ENCODE results near the gene USP22. TPM values are rescaled to one million over a fixed set of nuclear protein-coding genes. Genes with fewer than 3 reads are reported as not detected.
A peak's percentile ranks its signal among the peaks of the same experiment; 100 is the strongest.

The USP22 gene
- total RNA-seq, 2 experiments from 2014 or later = 194 to 217 TPM

DNA sequence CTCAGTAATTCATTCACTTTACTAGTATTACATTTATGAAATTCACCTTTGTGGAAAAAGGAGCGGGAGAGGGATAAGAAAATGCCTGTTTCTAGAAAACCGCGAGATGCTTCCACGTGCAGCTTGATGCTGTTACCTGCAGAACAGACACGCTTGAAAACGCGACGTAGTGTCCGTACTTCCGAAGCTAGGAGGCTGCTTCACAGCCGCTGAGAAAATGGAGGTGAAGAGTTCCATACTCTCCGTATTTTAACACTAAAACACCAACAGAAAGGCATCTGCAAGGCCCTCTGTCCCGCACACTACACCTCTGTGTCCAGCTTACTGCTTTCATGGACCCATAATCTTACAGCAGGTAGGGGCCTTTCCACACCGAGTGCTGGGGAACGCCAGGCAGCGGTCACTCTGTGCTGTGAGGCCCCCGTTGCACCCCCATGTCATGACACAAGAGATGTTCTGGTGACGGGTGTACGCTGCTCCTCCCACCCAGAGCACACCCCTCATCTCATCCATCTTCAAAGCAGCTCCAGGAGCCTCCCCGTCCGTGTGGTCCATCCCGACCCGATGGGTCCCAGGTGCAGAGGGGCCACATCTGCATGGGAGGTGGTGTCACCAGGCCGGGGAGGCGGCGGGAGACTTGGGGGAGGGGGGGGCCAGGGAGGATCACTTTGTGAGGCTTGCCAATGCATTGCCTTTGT lies 40.4 kb downstream of the USP22 start:
- TF ChIP-seq CTCF (IDR thresholded peaks at IDR 0.05) = no peak
- no peaks in the 10 kb centered on the region for H3K9me3 ChIP-seq (ENCODE audit: control insufficient read depth in 1 of 2, insufficient read depth in 1 of 2, low read length in 2 of 2)
- no peaks in the 10 kb centered on the region for H3K27me3 Mint-ChIP-seq
- intact Hi-C loops (cut with DNase I, micrococcal nuclease) = no loop called here
- ChIA-PET POLR2A (interaction anchor here (0.7 kb wide), 1 partner anchor 26 kb away, joined by 3 read pairs; no protein-coding TSS in a partner anchor), CTCF (no interaction called here)
- no peak overlapping the region for H3K27ac ChIP-seq (ENCODE audit: low read depth in 1 of 2, low read length in 2 of 2)
- peaks cover 22% of the 10 kb centered on the region for H3K4me1 Mint-ChIP-seq (ENCODE audit: low read depth)
- H3K36me3 ChIP-seq (ENCODE audit: insufficient read depth, low read length) = peaks cover 77% of the 10 kb centered on the region
- DNase-seq = no peak
- H3K4me3 ChIP-seq (ENCODE audit: low read length) = no peak overlapping the region
- peaks cover 86% of the 10 kb centered on the region for H3K36me3 Mint-ChIP-seq (ENCODE audit: low read depth)
- no peaks in the 10 kb centered on the region for H3K27me3 ChIP-seq (ENCODE audit: control insufficient read depth in 1 of 2, insufficient read depth in 2 of 2, low read length in 2 of 2)
- H3K4me3 Mint-ChIP-seq = no peak overlapping the region
- H3K9me3 Mint-ChIP-seq = no peaks in the 10 kb centered on the region
- ATAC-seq (ENCODE audit: poor library complexity) = no peak
- peaks cover 35% of the 10 kb centered on the region for H3K4me1 ChIP-seq (ENCODE audit: insufficient read depth, low read length)
- H3K27ac Mint-ChIP-seq = peak overlapping the region; percentile 40

- no peak for ATAC-seq (ENCODE audit: poor library complexity)
- CTCF ChIA-PET = interaction anchor here (2.2 kb wide), 1 partner anchor 42 kb away, joined by 5 read pairs; no protein-coding TSS in a partner anchor
These were observed 41.0 kb downstream of the USP22 start for GRCh38 chr17:21001813-21002221.

DNA sequence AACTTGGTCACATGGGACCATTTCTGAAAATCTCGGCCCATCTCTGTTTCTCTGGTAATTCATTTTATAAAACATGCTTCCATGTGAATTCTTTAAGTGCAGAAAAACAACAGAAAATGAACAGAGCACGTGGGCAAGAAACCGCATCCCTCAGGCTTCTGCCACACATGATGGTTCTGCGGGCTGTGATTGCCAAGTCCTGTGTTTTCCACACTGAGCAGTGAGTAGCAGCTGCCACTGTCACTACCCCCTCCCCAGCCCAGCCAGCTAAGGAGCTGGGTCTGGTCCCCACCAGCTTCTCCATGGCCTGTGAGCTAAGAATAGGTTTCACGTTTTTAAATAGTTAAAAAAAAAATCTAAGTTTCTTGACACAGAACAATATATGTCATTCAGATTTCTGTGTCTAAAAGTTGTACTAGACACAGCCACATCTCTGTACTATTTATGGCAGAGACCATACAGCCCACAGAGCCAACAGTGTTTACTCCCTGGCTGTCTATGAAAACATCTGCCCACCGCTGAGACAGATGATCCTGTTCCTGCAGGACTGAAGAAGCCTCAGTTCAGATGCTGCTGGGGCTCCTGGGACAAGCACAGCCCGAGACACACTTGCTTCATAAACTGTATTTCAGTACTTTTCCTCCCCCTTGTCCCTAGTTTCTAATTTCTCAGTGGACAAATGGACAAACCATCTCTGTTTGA lies 41.5 kb downstream of the USP22 start:
- no peaks in the 10 kb centered on the region for H3K9me3 ChIP-seq (ENCODE audit: control insufficient read depth in 1 of 2, insufficient read depth in 1 of 2, low read length in 2 of 2)
- no peak overlapping the region for H3K4me3 ChIP-seq (ENCODE audit: low read length)
- Mint-ChIP-seq H3K36me3 (ENCODE audit: low read depth) (peaks cover 74% of the 10 kb centered on the region), H3K4me1 (ENCODE audit: low read depth) (peaks cover 22% of the 10 kb centered on the region), H3K9me3 (no peaks in the 10 kb centered on the region), H3K27me3 (no peaks in the 10 kb centered on the region), H3K27ac (peak overlapping the region; percentile 40), H3K4me3 (no peak overlapping the region)
- intact Hi-C loops (cut with DNase I, micrococcal nuclease) = no loop called here
- H3K27me3 ChIP-seq (ENCODE audit: control insufficient read depth in 1 of 2, insufficient read depth in 2 of 2, low read length in 2 of 2) = no peaks in the 10 kb centered on the region
- POLR2A ChIA-PET = no interaction called here
- peak; percentile 13 for ATAC-seq (ENCODE audit: poor library complexity)
- no peak for TF ChIP-seq CTCF (IDR thresholded peaks at IDR 0.05)
- H3K4me1 ChIP-seq (ENCODE audit: insufficient read depth, low read length) = peaks cover 35% of the 10 kb centered on the region
- H3K36me3 ChIP-seq (ENCODE audit: insufficient read depth, low read length) = peaks cover 67% of the 10 kb centered on the region
- peak in 1 of 14 experiments; percentile 12 for DNase-seq
- CTCF ChIA-PET = interaction anchor here (2.2 kb wide), 1 partner anchor 42 kb away, joined by 5 read pairs; no protein-coding TSS in a partner anchor
- H3K27ac ChIP-seq (ENCODE audit: low read depth in 1 of 2, low read length in 2 of 2) = no peak overlapping the region

More at GRCh38 chr17:21001813-21002221, 41.0 kb downstream of the USP22 start:
- POLR2A ChIA-PET = no interaction called here
- H3K27me3 ChIP-seq (ENCODE audit: control insufficient read depth in 1 of 2, insufficient read depth in 2 of 2, low read length in 2 of 2) = no peaks in the 10 kb centered on the region
- no peak overlapping the region for H3K4me3 ChIP-seq (ENCODE audit: low read length)
- H3K27ac ChIP-seq (ENCODE audit: low read depth in 1 of 2, low read length in 2 of 2) = peak overlapping the region in 1 of 2 donors; percentile 26
- H3K36me3 ChIP-seq (ENCODE audit: insufficient read depth, low read length) = peaks cover 71% of the 10 kb centered on the region
- Mint-ChIP-seq H3K4me1 (ENCODE audit: low read depth) (peaks cover 22% of the 10 kb centered on the region), H3K27me3 (no peaks in the 10 kb centered on the region), H3K9me3 (no peaks in the 10 kb centered on the region), H3K36me3 (ENCODE audit: low read depth) (peaks cover 79% of the 10 kb centered on the region), H3K4me3 (no peak overlapping the region), H3K27ac (peak overlapping the region; percentile 40)
- no peak for DNase-seq
- no peaks in the 10 kb centered on the region for H3K9me3 ChIP-seq (ENCODE audit: control insufficient read depth in 1 of 2, insufficient read depth in 1 of 2, low read length in 2 of 2)
- intact Hi-C loops (cut with DNase I, micrococcal nuclease) = no loop called here
- no peak for TF ChIP-seq CTCF (IDR thresholded peaks at IDR 0.05)
- H3K4me1 ChIP-seq (ENCODE audit: insufficient read depth, low read length) = peaks cover 35% of the 10 kb centered on the region

Measured in CD4-positive, alpha-beta T cell (primary cell).